ENCODE measurements around the gene NUMB.

DNA sequence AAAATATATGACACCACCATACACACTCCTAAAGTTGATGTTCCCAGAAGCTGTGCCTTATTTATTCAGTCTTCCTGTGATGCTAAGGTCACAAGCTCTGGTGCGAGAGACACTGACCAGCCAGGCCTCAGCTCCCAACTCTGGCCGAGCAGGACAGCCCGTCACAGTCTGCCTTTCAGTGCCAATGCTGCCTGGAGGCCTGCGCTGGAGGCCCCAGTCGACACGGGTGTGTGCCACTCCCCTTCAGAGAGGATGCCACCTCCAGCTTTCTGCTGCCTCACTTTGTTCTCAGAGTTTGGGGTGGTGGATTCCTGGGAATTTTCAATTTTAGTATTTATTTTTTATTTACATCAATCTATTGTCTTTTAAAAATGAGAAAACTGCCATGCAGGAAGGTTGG is 228.3 kb downstream of the NUMB start:
- TF ChIP-seq, protein P1, sequence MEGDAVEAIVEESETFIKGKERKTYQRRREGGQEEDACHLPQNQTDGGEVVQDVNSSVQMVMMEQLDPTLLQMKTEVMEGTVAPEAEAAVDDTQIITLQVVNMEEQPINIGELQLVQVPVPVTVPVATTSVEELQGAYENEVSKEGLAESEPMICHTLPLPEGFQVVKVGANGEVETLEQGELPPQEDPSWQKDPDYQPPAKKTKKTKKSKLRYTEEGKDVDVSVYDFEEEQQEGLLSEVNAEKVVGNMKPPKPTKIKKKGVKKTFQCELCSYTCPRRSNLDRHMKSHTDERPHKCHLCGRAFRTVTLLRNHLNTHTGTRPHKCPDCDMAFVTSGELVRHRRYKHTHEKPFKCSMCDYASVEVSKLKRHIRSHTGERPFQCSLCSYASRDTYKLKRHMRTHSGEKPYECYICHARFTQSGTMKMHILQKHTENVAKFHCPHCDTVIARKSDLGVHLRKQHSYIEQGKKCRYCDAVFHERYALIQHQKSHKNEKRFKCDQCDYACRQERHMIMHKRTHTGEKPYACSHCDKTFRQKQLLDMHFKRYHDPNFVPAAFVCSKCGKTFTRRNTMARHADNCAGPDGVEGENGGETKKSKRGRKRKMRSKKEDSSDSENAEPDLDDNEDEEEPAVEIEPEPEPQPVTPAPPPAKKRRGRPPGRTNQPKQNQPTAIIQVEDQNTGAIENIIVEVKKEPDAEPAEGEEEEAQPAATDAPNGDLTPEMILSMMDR (IDR thresholded peaks at IDR 0.05) = no peak
- no peak for TF ChIP-seq POLR2A (IDR thresholded peaks at IDR 0.05)

Measured in adrenal gland (tissue), 5 donors.